Prostate gland (tissue), 2 donors: ENCODE measurements around the gene AGXT2.

Source experiments
- CTCF ChIP-seq, 4 experiments: fragments of 200-600 bp in 2 of 4; fragments of 450-650 bp in 2 of 4; sonication (generic) in 2 of 4; IDR thresholded peaks; 1 replicate in 3 of 4; 2 replicates in 1 of 4; pipeline ENCODE4 v1.5.1; 2016 to 2019; ENCODE audit warnings: antibody characterized with exemption in 4 of 4, mild to moderate bottlenecking in 2 of 4, moderate library complexity in 2 of 4
- POLR2AphosphoS5 ChIP-seq: sonication (generic); formaldehyde crosslinking; IDR thresholded peaks from one replicate; pipeline ENCODE4 v1.6.1; 2017; ENCODE audit warnings: antibody characterized with exemption

- no peak for TF ChIP-seq CTCF (IDR thresholded peaks at IDR 0.05)
- no peak for TF ChIP-seq POLR2AphosphoS5
Measured at GRCh38 chr5:35032356-35032755, 15.4 kb downstream of the AGXT2 start.
